Suprapubic skin (tissue), 3 donors: ENCODE measurements around the gene NR4A1.

Experiments
- CTCF ChIP-seq, 2 donors: fragments of 200-600 bp in 1 of 2; fragments of 450-650 bp in 1 of 2; sonication (generic) in 1 of 2; IDR thresholded peaks; one replicate each; pipeline ENCODE4 v1.5.1; 2016 to 2019; ENCODE audit warnings: antibody characterized with exemption in 2 of 2, mild to moderate bottlenecking in 1 of 2, moderate library complexity in 1 of 2
- POLR2A ChIP-seq, 2 donors: fragments of 450-650 bp; IDR thresholded peaks; one replicate each; pipeline ENCODE4 v1.6.1; 2017; ENCODE audit warnings: antibody characterized with exemption in 2 of 2, mild to moderate bottlenecking in 2 of 2, moderate library complexity in 2 of 2

- TF ChIP-seq POLR2A (IDR thresholded peaks at IDR 0.05): no peak
- TF ChIP-seq CTCF (IDR thresholded peaks at IDR 0.05): no peak
These were observed 45.2 kb downstream of the NR4A1 start for GRCh38 chr12:52096332-52097044.
